GM12873 (cell line): ENCODE data around the gene BCAS3.

Experiments used
- TF ChIP-seq, protein P1 (sequence below): IDR thresholded peaks from 2 replicates; pipeline ENCODE4 v1.5.1; 2012; ENCODE audit warnings: low read depth, mild to moderate bottlenecking, moderate library complexity, low read length, control low read depth; ENCODE audit not compliant: insufficient read depth; ENCODE audit errors: missing control alignments

Gene BCAS3

DNA sequence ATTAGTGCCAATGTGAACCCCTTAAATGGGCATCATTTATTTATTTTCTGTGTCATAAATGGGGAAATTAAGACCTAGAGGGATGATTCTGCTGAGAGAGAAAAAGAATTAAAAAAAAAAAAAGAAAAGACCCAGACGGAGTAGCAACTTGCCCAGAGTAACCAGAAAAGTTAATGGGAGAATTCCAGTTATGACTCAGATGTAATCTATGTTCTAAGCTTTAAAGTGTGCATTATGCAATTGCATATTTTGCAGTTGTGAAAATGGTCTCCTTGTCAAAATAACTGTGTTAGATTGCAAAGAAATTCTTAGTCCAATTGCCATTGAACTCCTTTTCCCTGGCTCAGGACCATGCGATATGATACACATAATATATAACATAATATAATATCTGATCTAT lies 683.4 kb downstream of the BCAS3 start:
- TF ChIP-seq, protein P1, sequence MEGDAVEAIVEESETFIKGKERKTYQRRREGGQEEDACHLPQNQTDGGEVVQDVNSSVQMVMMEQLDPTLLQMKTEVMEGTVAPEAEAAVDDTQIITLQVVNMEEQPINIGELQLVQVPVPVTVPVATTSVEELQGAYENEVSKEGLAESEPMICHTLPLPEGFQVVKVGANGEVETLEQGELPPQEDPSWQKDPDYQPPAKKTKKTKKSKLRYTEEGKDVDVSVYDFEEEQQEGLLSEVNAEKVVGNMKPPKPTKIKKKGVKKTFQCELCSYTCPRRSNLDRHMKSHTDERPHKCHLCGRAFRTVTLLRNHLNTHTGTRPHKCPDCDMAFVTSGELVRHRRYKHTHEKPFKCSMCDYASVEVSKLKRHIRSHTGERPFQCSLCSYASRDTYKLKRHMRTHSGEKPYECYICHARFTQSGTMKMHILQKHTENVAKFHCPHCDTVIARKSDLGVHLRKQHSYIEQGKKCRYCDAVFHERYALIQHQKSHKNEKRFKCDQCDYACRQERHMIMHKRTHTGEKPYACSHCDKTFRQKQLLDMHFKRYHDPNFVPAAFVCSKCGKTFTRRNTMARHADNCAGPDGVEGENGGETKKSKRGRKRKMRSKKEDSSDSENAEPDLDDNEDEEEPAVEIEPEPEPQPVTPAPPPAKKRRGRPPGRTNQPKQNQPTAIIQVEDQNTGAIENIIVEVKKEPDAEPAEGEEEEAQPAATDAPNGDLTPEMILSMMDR: no peak

DNA sequence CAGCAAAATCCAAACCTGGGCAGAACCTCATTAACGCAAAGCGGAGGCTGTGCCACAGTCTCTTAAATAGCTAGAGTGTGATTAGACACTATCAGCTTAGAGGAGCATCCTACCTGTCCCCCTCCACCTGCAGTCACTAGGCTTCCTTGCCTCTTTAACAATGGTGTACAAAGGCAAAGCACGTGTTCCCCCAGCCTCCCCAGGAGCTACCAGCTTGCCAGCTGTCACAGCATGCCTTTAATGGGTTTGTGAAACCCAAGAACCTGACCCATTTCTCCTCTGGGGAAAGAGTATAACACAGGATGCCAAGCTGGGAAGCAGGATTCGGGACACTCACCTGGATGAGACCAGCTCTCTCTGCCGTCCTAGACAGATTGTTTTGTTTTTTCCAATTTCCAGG lies 684.7 kb downstream of the BCAS3 start:
- TF ChIP-seq, protein P1: no peak

DNA sequence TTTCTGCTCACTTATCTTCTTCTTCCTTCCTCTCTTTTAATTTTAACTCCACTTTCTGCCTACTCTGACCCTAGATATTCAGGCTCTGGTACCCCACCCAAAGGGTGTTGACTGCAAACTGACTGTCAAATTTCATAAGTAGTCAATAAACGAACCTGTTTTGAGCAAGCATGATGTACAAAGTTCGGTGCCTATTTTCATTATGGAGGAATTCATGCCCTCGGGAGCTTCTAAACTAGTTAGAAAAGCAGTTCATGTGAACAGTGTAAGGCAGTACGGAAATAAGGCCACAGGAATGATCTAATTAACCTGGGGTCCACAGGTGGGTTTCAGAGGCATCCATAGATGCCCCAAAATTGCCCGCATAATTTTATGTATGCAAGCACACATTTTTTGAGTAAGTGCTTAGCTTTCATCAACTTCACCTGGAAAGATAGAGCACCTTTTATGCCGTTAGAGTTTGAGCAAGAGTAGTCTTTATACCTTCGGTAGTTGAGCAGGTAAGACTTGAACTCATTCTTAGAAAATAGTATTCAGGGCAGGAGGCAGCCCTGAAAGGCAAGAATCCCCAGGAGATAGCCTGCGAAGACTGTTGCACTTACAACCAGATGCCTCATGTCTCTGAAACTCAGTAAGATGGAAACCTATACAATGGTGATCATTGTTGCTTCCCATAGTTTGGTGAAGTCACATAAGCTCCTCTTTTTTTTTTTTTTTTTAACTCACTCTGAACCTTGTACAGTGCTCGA lies 685.4 kb downstream of the BCAS3 start:
- TF ChIP-seq, protein P1: no peak

DNA sequence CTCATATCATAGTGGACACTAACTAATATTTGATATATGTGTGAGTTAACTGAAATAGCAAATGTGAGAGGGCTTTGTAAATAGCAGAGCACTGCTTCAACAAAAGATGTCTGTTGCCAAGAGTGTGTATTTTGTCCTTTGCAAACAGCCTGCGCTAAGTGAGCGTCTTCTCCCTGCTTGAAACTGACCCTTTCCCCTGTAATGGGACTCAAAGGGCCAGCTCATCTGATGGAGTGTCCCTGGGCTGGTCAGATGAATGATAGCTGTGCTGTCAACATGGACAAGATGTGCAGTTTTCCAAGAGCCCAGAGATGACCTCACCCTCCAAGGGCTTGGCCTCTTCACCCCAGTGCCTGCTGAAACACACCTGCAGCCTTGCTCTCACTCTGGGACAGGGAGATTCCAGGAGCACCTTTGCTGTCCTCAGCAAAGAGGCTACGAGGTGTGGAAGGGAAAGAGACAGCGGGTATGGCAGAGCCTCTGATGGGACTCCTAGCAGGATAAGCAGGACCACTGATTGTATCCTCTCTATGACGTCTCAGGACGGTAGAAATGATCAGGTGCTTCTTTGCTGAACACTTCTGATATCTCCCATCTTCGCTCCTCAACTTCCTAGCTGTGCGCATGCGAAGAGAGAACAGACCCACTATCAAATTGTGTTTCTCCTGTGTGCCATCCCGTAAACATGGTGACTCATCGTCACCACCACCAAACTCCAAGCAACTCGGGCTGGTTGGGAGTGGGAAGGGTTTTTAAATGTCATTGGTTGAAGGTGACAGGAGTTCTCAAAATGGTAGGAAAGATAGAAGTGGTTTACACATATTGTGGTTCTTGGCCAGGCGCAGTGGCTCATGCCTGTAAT lies 686.2 kb downstream of the BCAS3 start:
- TF ChIP-seq, protein P1: no peak

DNA sequence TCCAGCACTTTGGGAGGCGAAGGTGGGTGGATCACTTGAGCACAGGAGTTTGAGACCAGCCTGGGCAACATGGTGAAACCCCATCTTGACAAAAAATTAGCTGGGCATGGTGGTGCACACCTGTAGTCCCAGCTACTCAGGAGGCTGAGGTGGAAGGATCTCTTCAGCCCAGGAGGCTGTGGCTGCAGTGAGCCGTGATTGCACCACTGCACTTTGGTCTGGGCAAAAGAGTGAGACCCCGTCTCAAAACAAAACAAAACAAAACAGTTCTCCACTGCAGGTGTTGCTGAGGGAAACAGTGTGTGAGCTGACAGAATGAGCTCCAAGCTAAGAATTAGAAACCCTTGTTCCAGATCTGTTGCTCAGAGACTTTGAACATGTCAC lies 686.8 kb downstream of the BCAS3 start:
- TF ChIP-seq, protein P1: no peak

DNA sequence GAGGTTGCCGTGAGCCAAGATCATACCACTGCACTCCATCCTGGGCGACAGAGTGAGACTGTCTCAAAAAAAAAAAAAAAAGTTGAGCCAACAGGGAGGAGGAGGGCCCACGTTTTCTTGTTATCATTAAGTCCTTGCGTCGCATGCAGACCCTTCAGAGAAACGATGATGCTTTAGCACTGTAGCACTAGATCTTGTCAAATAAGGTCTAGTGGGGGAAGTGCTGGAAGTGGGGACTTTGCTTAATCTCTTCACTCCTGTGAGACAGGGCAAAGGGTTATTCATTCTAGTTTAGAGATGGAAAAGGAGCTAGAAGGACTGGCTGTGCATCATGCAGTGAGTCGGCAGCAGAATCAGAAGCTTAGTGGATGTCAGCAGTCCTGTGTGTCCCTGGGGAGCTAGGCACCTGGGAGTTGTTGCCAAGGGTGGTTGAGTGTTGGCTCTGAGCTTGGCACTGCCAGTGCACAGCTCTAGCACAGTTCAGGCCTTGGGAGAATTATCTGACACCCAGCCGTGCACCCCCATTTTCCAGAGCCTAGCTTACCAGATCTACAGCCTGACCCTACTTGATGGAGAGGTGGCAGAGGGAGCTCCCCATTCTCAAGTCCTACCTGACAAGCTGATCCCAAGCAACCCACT lies 688.5 kb downstream of the BCAS3 start:
- TF ChIP-seq, protein P1: no peak
